HG03469 (cell line): ENCODE results near the gene LRRC59.
"Not testable (repeated sequence)": the region's sequence is repeated elsewhere in the genome, so short reads cannot be mapped to it uniquely, and the experiment has no call there.

ENCODE experiments used
- ATAC-seq: cut with Tn5 transposase; IDR thresholded peaks from one replicate; pipeline ENCODE4 v1.9.1; 2021; ENCODE audit warnings: mild to moderate bottlenecking, moderate library complexity, moderate number of reproducible peaks; ENCODE audit not compliant: unreplicated experiment

LRRC59 gene

DNA sequence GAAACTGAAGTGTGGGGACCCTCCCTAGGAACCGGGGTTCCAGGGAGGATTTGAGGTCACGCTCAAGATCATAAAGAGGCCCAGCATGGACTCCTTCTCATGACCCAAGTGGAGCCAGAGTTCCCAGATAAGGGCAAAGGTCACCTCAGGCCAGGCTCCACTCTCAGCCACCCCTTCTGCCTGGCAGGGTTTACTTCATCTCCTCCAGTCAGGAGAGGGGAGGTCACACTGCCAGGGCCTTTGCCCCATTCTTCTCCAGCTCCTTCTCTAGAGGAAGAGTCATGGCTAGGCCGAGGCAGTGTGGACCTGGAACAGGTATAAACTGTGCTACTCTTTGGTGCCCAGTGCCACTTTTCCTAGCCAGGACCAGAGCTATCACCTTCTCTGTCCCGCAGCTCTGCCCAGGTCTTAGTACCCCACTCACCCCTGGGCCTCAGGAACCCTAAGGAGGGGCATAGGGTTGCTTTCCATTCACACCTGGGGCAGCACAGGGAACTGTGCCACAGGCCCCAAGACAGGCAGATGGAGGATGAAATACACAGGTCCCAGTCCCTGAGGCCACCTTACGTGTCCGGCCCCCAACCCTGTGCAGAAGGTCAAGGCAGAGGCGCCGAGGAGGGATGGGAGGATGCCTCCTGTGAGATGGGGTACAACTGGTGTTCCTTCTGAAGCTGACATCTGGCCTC lies 27.8 kb upstream of the LRRC59 start:
- ATAC-seq: no peak

DNA sequence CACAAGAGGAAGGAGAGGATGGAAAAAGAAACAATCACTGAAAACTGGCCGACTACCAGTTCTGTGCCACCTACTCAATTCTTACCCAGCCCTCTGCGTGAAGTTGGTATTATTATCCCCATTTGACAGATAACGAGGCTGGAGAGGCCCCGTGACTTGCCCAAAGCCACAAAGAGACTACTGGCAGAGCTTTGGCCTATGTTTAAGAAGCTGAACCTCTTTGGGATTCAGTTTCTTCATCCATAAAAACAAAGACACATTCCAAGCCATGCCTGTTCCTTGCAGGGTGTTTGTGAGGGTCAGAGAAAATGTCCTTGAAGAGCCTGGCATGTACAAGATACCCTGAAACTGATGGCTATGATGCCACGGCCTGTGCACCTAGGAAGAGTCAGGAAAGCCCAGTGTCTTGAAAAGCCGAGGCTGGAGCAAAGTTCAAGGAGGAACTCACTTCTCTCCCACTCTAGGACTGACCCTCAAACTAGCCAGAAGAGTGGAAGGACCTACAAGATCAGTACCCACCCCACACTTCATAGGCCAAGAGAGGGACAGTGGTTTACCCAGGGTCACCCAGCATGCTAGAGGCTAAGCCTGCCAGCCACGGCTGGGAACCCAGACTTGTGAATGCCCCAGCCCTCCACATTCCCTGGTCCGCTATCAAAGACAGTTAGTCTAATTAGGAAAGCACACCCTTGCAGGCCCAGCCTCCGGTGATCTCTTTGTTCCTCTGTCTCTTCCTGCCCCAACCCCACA lies 27.1 kb upstream of the LRRC59 start:
- ATAC-seq: no peak

DNA sequence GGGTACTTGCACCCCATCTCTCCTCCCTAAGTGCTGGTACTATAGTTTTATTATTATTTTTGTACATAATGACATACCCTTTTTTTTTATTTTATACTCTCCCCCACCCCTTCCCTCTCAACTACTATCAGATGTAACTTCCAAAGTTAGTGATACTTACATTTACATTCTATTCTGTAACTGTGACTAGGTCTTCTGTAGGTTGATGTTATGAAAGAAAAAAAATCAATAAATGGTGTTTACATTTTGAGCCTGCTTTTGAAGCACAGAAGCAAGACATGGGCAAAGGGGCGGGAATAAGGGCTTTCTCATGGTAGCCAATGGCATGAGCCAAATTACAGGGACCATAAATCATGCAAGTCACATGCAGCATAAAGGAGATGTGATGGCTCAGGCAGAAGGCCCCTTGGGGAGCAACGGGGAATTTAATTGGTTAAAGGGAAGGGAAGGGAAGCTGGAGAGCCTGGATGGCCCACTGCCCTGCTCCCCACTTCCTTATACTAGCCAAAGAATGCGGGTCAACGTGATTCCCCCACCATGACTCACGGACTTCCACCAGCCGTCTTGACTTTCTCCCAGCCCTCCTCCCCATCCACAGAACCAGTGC lies 26.3 kb upstream of the LRRC59 start:
- ATAC-seq: no peak

DNA sequence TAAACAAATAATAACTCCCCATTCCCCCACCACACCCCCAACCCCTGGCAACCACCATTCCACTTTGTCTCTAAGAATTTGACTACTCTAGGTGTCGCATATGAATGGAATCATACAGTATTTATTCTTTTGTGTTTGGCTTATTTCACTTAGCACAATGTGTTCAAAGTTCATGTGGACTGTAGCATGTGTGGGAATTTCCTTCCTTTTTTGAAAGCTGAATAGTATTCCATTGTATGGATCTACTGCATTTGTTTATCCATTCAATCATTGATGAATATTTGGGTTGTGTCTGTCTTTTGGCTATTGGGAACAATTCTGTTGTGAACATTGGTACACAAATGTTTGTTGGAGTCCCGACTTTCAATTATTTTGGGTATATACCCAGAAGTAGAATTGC lies 25.4 kb upstream of the LRRC59 start:
- ATAC-seq: no peak

DNA sequence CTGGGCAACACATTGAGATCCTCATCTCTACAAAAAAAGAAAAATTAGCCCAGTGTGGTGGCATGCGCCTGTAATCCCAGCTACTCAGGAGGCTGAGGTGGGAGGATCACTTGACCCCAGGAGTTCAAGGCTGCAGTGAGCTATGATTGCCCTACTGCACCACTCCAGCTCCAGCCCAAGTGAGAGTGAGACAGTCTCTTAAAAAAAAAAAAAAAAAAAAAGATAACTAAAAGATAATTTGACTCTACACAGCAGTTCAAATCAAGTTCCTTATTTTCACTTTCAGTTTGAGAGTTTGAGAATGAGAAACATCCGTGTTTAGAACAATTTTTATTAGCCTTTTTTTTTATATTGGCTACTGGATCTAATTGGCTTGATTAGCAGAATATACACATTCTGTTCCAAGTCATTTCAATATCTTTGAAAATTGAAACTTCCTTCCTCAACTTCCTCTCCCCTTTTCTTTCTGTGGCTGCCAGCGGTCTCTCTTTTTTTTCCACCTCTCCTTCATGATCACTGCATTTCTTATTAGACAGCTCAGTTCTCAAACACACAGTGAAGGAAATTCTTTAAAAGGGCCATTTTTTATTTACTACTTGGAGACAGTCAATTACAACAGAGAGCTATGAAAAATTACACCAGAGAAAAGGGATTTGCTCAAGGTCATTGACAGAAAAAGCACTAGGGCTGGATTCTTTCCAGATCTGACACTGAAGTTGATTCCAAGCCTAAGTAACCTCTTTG lies 24.2 kb upstream of the LRRC59 start:
- ATAC-seq: no peak

DNA sequence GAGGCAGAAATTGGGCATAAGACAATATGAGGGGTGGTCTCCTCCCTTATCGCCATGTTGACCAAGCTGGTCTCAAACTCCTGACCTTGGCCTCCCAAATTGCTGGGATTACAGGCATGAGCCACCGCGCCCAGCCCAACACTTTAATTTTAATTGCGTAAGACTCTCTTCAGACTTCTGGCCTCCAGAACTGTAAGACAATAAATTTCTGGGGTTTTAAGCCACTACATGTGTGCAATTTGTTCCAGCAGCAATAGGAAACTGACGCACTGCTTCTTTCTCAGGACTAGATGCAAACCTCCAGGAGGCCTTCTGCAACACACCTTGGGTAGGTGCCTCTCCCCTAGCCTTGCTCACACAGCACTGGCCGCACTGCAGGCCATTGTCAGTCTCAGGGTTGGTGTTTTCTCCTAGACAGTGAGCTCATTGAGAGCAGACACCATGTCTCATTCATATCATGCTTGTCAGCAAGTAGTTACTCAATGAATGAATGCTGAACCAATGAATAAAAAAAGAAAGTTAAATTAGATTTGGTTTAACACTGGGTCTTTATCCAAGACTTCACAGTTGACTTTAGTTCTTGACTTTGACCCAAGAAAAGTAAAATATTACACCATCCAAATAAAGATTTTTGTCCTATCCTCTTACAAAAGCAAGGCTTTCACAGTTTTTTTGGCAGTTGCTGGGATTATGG lies 23.2 kb upstream of the LRRC59 start:
- no peak for ATAC-seq

DNA sequence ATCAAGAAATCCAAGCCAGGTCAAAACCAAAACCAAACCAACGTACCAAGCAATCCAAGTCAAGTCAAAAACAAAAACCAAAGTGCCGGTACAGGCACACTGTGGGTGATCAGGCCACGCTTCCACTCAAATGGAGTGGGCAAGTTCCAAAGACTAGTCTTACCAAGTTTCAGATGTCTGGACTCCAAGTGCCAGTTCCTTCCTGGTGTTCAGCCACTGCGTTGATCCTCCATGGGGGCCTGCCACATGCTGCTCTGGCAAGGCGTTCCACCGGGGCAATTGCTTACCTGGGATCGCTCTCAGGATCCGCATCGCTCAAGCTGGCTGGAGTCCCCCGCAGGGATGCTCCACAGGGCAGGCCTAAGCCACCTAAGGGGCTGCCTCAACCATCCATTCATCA lies 22.3 kb upstream of the LRRC59 start:
- not testable (repeated sequence) for ATAC-seq

DNA sequence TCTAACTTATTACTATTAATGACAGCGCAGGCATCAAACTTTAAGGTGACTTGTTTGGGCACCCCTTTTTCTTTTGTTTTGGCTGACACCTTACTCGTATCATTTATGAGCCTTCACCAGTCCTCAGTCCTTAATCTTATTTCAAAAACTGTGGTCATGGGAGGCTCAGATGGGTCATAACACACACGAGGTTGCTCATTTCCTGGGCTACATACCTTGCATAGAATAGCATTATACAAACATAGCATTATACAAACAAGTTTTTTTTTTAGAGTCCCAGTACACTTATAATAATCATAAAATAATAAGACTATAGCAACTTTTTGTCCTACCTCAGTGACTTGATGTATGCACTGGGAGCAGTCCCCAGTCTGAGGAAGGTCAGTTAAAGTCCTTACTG lies 17.5 kb upstream of the LRRC59 start:
- ATAC-seq: no peak

DNA sequence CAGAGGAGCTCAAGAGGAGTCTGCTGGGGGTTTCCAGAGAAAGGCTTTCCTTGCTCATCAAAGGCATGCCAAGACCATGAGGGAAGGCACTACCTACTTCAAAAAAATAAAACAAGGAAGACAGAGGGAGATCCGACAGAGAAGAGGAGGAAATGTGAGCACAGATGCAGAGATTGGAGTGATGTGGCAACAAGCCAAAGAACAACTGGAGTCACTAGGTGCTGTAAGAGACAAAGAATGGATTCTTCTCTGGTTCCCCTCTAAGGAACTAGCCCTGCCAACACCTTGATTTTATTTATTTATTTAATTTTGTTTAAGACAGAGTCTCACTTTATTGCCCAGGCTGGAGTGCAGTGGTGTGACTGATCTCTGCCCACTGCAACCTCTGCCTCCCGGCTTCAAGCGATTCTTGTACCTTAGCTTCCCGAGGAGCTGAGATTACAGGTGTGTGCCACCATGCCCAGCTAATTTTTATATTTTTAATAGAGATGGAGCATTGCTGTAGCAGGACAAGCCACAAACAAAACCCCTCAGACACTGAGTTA lies 14.9 kb upstream of the LRRC59 start:
- ATAC-seq: no peak

DNA sequence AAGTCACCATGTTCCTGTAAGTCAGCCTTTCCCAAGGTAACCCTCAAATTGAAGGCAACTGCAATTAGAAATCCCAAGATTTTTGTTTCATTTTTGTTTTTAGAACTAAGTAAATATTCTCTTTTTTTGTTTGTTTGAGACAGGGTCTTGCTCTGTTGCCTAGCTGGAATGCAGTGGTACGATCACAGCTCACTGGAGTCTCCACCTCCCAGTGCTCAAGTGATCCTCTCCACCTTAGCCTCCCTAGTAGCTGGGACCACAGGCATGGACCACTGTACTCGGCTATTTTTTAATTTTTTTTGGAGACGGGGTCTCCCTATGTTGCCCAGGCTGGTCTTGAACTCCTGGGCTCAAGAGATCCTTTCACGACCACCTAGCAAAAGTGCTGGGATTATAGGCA lies 10.6 kb upstream of the LRRC59 start:
- no peak for ATAC-seq

DNA sequence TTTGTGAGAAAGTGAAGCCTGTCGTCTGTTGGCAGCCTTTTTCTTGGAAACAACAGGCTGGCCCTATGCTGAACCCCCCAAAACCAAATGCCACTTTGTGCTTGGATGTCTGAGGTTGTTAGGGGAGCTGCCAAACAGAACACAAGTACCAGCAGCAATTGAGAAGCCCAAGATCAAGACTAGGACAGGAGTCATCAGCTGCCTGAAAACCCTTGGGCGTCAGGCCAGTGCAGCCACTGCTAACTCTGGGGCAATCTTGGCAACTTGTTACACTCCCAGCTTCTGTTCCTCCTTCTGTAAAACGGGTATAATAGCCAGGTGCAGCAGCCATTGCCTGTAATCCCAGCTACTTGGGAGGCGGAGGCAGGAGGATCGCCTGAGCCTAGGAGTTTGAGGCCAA lies 9.3 kb upstream of the LRRC59 start:
- ATAC-seq: no peak

DNA sequence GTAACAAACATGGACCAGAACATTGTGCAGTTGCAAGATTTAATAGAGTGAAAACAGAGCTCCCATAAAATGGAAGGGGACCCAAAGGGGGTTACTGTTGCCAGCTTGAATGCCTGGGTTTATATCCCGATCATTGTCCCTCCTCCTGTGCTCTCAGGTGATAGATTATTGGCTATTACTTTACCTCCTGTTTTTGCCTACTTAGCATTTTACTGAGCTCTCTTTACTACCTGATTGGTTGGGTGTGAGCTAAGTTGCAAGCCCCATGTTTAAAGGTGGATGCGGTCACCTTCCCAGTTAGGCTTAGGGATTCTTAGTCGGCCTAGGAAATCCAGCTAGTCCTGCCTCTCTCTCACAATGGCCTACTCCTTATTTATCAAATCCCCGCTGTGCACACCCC lies 8.0 kb upstream of the LRRC59 start:
- ATAC-seq: not testable (repeated sequence)

DNA sequence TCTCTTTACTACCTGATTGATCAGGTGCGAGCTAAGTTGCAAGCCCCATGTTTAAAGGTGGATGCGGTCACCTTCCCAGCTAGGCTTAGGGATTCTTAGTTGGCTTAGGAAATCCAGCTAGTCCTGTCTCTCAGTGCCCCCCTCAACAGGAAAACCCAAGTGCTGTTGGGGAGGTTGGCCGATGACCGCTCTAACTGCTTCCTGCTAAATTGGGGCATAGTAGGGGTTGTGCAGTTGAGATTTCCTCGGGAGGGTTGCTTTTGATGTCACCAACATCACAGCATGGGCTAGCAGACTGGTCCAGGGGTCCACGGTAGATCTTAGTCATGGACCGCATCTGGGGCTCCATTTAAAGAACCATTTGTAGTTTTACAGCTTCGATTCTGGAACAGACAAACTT lies 2.3 kb upstream of the LRRC59 start:
- not testable (repeated sequence) for ATAC-seq

DNA sequence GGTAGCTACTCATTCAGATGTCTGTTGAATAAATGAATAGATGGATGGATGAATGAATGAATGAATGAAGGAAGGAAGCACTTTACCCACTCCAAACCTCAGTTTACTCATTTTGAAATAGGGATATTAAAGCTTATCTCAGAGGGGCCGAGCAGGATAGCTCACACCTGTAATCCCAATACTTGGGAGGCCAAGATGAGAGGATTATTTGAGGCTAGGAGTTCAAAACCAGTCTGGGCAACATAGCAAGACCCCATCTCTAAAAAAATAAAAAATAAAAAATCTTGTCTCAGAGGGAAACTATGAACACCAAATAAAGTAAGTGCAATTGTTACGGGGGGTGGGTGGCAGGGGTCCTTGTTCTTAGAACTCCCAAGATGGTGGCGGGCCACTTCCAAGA lies 1.3 kb upstream of the LRRC59 start:
- ATAC-seq: not testable (repeated sequence)

DNA sequence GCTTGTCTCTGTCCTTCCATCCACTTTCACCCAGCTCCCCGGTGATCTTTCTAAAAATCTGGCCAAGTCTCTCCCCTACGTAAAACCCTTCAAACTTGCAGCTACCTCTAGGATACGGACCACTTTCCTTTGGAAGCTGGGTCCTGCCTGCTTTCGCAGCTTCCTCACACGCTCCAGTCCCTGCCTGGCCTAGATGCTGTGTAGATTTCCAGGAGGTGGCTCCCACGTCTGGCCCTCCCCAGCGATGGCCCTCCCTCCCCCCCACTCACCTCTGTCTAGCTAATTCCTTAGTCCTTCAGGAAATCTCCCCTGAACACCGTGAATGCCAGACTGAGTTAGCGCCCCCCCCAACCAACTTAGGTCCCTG lies 579 bp upstream of the LRRC59 start:
- no peak for ATAC-seq

DNA sequence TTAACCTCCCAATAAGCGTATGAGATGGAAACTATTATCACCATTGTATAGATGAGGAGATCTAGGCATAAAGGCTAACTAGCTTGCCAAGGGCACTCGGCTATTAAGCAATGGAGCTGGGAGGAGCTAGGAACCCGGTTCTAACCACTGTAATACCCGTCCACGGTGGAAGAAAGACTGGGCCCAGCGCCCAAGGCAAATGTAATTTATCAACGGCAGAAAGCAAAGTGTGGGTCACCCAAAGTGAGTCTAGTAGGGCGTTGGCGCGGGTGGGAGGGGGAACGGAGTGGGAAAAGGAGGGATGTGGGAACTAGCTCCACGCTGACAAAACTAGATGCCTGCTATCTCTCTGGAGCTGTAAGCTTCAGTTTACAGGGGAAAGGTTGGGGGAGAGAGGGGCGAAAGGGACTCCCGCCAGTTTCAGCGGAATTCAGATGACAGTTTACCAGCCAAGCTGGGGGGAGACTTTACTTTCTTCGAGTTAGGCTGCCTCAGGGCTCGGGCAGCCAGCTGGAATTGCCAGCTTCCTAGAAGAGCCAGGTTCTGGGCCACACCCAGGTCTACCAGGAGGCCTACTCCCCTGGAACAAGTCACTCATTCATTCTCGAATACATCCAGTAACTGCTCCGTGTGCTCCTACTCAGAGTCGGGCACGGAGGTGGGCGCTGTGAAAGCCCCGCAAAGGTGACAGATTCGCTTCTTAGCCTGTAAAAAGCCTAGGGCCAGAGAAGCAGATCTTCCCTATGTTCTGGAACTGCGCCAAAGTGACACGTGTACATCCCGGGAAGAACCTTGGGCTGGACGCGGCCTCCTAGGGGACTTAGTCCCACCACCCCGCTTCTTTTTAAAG lies 837 bp downstream of the LRRC59 start:
- ATAC-seq: no peak

DNA sequence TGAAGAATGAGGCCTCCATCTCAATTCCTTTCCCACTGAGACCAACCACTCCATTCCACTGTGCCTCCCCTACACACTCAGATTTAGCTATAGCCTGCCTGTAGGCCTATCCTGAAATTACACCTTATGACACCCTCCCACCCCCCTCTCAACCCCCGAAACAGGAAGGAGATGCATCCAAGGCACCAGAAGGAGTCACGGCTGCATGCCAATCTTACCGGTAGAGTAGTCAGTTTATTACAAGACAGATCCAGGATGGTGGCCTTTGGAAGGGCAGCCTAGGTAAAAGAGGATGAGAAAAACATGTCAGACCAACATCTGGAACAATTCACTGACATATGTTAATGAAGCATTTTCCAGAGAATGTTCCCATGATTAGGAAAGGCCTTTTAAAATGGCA lies 2.6 kb downstream of the LRRC59 start:
- ATAC-seq: no peak

DNA sequence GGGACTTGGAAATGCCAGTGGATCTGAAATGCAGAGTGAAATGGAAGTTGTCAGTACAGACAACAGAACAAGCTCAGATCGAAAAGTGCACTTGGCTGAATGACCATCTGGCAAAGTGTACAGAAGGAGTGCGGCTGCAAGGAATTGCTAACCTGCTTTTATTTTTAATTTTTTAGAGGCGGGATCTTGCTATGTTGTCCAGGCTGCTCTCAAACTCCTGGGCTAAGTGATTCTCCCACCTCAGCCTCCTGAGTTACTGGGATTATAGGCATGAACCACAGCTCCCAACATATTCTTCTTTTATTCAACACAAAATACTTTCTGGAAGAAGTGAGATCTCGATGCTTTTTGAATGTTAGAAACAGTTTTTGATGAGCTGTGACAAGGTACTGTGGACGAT lies 3.6 kb downstream of the LRRC59 start:
- no peak for ATAC-seq

DNA sequence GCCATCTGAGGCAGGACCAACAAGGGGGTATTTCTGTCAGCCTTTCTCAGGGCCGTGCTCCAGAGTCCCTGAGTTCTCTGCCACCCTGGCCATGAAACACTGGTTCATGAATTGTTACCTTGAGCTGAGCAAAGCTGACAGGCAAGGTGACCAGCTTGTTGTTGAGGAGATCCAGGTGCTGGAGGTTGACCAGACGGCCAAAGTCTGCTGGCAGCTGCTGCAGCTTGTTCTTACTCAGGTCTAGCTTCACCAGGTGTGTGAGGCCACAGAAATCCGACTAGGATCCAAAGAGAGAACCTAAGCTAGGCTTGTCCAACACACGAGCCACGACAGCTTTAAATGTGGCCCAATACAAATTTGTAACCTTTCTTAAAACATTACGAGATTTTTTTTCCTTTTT lies 4.7 kb downstream of the LRRC59 start:
- ATAC-seq: no peak

DNA sequence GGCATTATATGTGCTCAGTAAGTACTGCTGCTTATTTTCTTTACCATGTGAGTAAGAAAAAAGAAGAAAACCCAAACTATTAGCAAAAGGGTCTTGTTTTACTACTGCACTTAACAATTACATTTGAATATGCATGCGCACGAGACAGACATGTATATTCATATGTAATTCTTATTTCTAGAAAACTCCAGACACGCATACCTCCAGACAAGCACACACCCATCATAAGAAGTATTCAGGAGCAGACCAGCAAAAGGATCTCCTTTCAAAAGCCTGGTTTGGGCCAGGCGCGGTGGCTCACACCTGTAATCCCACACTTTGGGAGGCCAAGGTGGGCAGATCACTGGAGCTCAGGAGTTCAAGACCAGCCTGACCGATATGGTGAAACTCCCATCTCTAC lies 7.8 kb downstream of the LRRC59 start:
- no peak for ATAC-seq
